SIG-M5 treated with dmso at 0.1 percent for 504 hours (cell line): ENCODE measurements around the gene SLC35F4.
"Not testable (repeated sequence)": the region's sequence is repeated elsewhere in the genome, so short reads cannot be mapped to it uniquely, and the experiment has no call there.

Experiments
- DNase-seq: peaks from one replicate; lab custom pipeline; 2025; ENCODE audit not compliant: unreplicated experiment; lab: John Stamatoyannopoulos, UW

Gene SLC35F4

DNA sequence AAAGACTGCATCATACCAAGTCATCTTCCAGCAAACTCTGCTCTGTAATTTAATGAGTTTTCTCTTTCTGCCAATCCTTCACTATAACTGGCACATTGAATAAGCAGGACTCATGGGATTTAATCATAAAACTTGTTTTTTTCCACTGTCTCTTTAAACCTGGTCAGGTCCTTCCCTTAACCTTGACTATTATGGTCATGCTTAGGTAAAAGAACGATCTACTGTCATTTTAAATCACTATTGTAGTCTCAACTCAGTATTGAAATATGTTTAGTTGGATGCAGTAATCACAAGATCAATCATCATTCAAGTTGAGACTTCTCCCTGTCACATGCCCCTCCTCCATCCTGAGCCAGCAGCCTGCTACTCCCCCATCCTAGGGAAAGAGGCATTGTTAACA, 56.1 kb downstream of the SLC35F4 start:
- no peak for DNase-seq

DNA sequence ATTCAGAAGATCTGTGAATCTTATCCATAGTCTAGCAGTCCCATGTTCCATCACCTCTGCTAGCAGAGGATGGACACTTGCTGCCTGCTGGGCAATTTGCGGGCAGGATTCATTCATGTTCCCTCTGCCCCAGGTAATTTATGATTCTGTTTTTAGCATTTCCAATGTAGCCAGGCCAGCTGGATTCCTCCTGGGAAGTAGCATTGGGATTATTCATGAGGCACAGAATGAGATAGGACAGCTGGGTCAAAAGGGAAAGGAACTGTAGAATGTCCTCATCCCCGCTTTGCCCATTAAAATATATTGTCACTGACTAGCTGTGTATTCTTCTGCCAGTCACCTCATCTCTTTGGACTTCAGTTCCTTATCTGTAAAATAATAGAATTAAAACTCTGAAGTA, 68.7 kb downstream of the SLC35F4 start:
- DNase-seq = no peak

DNA sequence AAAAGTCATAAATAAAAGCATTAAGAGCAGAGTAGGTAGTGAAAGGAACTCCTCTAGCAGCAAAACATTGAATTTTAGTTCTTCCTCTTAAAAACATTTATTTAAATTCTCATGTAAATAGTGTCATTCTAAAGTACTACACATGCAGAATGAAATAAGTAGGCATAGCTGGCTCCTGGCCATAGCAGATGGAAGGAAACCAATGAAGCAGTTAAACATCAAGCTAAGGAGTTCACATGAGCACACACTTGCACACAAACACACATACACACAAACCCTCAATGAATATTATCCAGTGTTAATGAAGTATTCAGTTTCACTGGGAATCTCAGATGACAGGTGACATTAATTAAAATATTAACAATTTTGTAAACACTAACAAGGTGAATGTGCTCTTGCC, 69.3 kb downstream of the SLC35F4 start:
- DNase-seq = no peak

DNA sequence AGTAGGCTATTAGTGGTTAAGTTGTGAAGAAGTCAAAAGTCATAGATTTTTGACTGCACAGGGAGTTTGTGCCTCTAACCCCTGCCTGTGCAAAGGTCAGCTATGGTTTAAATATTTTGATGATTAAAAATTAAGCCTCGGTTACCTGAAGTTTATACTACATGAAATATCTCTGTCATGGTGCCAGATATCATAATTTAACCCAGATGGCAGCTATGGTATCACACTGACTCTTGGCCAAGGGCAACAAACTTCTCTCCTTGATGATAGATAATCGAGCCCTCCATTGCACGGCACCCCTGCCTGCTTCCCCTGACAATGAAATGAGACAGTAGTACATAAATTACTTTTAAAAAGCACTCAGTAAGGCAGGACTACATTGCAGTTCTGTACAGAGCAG, 80.8 kb downstream of the SLC35F4 start:
- no peak for DNase-seq

DNA sequence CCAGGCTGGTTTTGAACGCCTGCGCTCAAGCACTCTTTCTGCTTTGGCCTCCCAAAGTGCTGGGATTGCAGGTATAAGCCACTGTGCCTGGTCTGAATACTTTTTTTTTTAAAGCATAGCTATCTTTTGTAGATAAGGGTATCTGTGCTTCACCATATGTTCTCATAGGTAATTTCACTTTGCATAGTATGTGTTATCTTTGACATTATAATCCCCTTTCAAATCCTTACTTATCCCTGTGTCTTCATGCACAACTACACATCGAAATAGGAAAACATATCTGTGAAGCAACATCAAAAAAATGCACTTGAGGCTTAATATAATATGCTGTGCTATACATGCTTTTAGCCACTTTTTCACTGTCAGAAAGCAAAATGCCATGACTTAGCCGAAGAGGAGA, 94.1 kb downstream of the SLC35F4 start:
- no peak for DNase-seq

DNA sequence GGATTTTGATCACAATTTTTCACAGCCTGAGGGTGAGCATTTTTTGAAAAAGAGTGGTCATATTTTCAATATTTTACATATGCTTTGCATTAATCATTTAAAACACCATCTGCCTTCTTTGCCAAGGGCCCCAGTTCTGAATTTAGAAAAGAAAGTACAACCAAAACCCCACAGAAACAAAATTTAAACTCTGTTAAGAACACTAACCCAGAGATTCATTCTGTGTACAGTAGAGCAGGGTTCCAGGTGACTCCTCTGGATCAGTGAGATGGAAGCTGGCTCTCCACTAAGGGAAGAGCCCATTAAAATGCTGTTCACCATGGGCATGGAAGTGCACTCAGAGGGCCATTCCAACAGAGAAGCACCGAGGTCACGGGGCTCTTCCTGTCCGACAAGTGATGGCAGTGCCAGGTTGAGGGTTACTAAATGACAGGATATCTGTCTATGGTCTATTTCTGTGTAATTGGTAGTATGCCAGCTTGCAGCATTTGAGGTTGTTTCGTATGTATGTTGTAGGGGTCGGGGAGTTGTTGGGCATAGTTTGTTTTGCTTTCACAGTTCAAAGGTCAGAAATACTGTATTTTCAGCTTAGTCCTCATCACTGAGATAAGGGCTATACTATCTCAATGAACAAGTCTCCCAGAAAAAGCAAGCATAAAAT, 95.9 kb downstream of the SLC35F4 start:
- DNase-seq = no peak

DNA sequence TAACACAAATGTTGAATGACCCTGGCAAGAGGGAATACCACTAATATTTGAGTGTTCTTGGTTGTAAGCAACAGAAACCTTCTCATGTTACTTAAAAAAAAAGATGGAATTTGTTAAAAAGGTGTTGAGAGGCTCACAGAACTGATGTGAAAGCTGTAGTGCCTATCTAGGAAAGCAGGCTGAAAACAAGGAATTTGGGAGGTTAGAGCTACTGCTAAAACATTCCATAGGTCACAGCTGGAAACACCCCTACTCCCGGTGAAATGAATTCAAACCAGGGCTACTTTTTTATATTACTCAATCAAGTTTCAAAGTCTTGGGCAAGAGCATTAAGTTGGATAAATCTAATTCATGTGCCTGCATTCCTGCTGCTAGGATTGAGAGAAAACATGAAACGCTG, 104.1 kb downstream of the SLC35F4 start:
- no peak for DNase-seq

DNA sequence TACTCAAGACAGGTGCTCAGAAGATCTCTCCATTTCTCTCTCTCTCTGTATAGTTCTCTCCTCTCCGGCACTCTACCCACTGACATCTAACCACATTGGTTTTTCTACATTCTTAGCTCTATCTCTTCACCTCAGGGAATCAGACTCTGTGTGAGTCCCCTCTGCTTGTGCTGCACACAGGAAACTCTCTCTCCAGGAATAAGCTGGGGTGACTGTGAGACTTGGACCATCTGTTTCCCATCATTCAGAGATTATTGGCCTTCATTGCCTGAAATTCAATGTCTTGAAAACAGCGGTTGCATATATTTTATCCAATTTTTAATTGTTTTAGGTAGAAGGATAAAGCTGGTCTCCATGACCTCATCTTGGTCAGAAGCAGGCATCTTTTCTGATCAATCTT, 105.0 kb downstream of the SLC35F4 start:
- no peak for DNase-seq

DNA sequence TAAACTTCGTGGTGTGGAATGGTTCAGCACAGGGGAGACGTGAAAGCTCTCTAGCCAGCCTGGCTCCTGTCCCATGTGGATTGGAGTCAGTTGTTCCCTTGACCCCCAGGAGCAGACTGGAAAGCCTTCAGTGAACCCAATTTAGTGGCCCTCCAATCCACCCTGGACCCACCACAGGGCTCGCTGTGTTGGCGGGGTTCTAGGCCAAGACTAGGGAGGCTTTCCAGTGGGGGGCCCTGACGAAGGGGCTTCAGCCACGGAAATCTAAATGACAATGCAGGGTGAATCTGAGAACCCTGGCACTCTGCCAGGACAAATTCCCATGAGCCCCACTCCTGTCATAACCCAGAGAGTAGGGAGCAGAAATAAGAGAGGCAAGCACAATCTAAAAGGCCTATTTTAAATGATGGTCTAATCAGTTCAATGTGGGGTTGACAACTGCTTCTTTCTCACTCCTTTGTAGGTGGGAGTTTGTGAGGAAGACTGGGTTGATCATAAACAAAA, 110.8 kb downstream of the SLC35F4 start:
- DNase-seq = no peak

DNA sequence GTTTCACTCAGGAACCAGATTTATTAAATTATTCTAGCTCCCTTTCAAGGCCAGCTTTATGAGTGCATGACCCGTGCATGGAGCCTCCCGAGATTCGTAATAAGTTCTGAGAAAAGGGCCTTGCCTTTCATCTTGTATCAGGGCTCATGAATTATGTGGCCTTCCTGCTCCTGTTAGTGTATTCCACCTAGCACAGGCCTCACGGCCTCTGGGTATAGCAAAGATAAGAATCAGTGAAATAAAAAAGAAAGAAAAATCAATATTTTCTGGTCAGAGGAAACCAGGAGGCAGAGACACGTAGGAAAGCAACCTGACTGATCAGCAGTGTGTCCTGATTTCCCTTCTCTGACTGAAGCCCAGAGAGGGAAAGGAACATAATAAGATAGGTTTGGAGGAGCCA, 111.4 kb downstream of the SLC35F4 start:
- no peak for DNase-seq

DNA sequence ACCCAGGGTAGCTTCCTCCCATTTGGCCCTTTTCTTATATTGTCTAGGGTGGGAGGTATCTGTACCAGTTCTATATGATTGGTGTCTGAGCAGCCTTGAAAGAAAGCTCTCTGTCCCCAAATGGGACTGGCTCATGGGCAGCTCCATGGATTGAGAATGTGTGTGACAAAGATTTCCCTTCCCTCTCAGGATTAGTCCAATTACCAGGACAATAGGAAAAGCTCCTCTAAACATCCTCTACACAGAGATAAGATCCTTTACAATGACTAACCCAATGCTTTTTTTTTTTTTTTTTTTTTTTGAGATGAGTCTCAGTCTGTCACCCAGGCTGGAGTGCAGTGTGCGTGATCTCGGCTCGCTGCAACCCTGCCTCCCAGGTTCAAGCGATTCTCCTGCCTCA, 112.1 kb downstream of the SLC35F4 start:
- no peak for DNase-seq

DNA sequence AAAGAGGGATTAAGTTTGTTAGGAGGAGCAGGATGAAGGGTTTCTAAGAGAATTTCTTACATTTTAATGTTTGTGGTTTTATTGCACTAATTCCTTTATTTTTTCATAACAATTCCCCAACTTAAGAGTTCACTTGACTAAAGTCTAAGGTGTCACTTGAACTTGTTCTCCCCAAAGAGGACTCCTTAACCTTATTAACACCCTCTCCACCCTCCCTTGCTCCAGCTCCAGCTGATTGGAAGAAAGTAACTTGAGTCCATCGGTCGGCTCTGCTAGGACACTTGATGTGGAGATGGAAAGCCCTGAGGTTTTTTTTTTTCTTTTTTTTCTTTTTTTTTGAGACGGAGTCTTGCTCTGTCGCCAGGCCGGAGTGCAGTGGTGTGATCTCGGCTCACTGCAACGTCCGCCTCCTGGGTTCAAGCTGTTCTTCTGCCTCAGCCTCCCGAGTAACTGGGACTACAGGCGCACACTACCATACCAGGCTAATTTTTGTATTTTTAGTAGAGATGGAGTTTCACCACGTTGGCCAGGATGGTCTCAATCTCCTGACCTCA, 113.7 kb downstream of the SLC35F4 start:
- not testable (repeated sequence) for DNase-seq

DNA sequence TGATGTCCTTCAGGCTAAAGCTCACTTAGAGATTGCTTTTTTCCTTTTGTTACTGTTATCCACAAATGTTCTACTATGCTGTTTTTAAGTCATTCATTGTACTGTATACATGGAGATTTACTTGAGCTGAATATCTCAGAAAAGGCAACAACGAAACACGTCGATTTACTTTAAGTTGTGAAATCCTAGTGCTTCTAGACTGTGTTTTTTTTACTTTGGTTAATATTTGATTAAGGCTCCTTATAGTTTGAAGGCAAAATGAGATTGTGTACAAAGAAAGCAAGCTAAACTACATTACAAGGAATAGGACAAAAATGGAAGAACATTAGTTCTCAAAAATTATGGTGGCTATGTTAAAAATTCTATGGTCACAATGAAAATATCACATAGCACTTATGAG, 114.5 kb downstream of the SLC35F4 start:
- no peak for DNase-seq

DNA sequence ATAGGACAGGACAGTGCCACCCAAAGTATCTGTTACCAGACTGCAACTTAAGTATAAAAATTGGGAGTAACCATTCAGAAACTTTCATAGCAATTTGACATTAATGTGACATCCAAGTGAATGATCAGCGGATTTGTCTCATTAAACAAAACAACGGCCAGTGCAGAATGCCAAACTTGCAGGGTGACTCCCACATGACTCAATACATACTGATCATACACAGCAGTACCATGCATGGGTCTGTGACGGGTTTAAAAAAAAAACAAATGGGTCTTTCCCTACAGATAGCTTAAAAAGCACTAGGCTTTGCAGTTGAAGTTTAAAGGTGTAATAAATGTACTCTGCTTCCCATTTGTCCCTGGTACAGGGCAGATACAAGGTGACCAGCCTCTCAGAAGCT, 116.6 kb downstream of the SLC35F4 start:
- no peak for DNase-seq

DNA sequence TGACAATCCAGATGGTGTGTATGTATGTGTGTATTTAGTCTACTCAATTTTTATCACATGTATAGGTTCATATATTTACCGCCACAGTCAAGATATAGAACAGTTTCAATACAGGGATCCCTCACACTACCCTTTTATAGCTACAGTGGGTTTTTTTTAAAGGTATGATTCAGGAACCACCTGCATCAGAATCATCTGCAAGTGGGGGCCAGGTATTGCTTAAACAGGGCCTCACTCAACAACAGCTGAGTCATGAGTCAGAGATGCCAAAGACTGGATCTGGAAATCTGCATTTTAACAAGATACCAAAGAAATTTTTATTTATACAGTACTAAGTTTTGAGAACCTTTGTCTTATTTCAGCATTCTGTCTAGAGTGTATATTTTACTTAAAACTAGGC, 117.6 kb downstream of the SLC35F4 start:
- no peak for DNase-seq

DNA sequence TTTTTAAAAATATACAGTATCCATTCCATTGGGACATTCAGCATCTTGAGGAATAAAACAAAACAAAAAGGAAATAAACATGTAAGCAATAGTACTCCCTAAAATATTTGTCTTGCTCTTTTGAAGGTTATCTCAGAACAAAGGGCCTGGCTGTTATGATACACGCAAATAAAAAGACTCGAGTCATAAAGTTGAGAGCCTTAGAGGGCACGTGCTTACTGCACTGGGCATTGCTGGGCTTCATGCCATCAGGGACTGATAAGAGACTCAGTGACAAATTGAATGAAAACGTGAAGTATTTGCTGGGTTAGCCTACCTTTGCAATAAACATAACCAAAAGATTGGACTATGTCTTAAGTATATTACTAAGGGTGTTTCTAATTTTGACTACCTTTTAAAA, 118.9 kb downstream of the SLC35F4 start:
- no peak for DNase-seq

DNA sequence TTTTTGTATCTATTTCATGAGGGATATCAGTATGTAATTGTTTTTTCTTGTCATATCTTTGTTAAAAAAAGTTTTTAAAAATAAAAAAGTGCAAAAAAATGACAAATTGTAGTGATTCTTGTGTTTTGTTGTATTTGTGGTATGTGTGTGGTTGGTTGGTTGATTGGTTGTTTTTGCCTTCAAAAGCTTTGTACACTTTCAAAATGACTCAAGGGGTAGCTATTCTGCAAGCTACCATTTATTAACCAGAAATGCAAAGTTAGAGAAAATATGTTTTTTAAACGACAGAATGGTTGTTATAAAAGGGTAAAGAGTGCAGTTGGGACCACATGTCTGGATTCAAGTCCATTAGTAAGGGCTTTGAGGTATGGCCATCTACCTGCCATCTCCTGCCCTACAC, 119.3 kb downstream of the SLC35F4 start:
- no peak for DNase-seq

DNA sequence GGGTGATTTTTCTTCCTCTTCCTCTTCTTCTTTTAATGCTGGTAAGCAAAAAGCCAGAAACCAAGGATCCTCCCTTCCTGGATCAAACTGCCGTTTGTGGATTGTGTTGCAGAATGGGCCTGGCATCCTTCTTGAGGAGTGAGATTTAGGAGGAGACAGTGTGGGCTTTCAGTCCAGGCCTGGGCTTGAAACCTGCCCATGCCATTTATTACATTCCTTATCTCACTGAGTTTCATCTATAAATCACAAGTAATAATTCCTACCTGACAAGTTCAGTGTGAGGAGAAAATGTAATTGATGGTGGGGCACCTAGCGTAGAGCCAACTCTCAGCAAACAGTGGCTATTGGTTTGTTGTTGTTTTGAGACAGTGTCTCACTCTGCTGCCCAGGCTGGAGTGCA, 126.4 kb downstream of the SLC35F4 start:
- no peak for DNase-seq

DNA sequence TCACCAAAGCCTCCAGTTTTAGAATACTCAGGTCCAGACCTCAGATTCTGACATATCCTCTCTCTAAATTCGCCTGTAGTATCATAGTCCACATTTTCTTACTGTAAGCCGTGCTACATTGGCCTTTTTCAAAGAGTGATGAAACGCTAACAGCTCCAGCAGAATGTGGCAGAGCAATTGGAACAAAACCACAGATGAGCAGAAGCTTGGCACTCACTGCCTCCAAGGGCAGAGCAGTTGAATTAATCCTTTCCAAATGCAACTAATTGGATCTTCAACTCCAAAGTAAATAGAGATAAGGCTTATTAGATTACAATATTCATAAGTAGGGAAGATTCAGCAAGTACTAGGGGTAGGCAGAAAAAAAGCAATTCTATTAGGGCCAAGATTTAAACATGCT, 128.3 kb downstream of the SLC35F4 start:
- DNase-seq = no peak

DNA sequence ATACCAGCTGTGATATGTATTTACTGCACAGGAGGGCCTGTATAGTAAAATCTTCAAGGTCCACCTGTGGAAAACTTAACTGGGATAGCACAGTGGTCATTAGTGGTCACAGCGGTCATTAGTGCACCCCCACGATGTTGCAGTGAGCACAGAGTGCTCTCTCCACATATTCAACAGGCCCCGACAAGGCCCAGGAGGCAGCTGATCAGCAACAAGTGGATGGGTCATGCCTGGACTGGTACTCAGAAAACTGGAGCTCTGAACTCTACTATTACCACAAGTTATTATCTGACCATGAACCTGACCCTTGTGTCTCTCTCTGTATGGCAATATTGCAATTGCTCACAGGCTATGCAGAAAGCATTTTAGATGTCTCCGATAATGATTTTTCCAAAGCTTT, 129.5 kb downstream of the SLC35F4 start:
- DNase-seq = no peak

DNA sequence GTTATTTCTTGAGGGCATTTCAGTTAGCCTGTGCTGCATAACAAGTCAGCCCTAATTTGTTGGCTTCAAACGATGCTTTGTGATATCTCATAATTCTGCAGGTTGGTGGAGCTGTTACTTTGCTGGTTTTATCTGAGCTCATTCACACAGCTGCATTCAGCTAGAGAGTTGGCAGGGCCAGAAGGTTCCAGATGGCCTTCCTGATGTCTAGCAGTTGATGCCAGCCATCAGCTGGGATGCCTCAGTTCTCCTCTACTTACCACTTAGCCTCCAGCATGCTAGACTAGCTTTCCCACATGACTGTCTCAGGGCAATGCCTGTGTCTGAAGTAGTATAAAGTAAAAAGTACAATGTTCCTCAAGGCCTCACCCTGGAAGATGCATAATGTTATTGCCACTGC, 130.6 kb downstream of the SLC35F4 start:
- no peak for DNase-seq

DNA sequence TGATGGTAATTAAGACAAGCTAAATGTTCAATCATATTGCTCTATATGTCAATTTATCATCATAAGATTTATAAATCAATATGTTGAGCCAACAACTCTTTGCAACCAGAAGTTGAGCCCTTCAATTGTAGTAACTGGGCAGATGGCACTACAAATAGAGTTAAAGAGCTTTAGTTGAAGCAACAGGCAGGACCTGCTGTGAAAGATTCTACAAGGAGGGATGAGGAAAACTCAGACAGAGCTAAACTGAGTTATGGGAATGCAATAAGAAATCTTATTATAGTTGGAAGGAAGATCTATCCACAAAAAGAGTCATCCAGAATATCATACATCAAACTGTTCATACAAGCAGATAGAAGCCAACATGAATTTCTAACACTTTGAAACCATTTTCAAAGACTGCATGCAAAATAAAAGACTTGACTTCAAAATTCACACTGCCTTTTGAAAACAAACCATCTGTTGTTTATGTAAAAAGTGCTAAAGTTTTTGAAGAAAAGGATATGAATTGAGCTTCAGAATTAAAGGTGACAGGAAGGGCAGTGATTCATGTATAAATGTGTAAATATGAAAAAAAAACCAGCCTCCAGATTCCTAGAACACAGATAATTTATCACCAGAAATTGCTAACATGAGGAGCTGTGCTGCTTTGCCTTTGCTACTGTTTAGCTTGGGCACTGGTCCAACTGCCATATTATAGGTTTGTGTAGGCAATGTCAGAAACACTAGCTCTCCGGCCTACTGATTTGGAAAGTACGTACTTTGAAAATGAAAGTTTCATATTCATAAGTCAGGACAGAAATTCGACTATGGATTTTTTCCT, 133.2 kb downstream of the SLC35F4 start:
- no peak for DNase-seq
